K562 (cell line): ENCODE measurements around the gene CEP43. TPM values are rescaled to one million over a fixed set of nuclear protein-coding genes. Genes with fewer than 3 reads are reported as not detected.
A peak's percentile ranks its signal among the peaks of the same experiment; 100 is the strongest.

Source experiments
- ATAC-seq: fragments of 200-7000 bp; cut with Tn5 transposase; 3 replicates; pipeline ENCODE4 v1.9.1; 2020; ENCODE audit warnings: moderate library complexity
- BruUV-seq: library from RNA; stranded (reverse); fragments of 400-500 nt; replicated peaks from 2 replicates; lab custom pipeline; 2021; lab: Mats Ljungman, UMichigan
- CTCF ChIA-PET: fragments of 300-600 bp; formaldehyde crosslinking; extraction: SDS; loops from one replicate; lab custom pipeline; 2021; ENCODE audit warnings: low intra/inter-chr PET ratio; lab: Yijun Ruan, JAX
- POLR2A ChIA-PET: fragments of 300-600, 350-650 bp; sonication (Branson Sonifier 250); formaldehyde crosslinking; extraction: SDS; loops from one replicate; lab custom pipeline; 2021; ENCODE audit warnings: antibody characterized with exemption, inconsistent platforms; lab: Yijun Ruan, JAX
- DNase-seq, 4 experiments: peaks; one replicate each; pipeline versions ENCODE4 v3.0.0 to v3.0.0-alpha.2; 2011 to 2018; ENCODE audit warnings: low spot score in 3 of 4, mixed read lengths in 3 of 4; ENCODE audit errors: extremely low read depth in 1 of 4
- FAIRE-seq: peaks from 2 replicates; lab custom pipeline; 2011; peaks lifted over from hg19 to GRCh38; lab: Jason Lieb, UNC
- H2AFZ ChIP-seq: 2 replicates; pipeline ENCODE4 v1.6.0; 2011; ENCODE audit warnings: low read depth, low read length, control low read depth, inconsistent platforms
- H3K27ac ChIP-seq: fragments of 200-600 bp; 3 replicates; pipeline ENCODE4 v1.8.0; 2011; ENCODE audit warnings: low read depth, mild to moderate bottlenecking, control low read depth, inconsistent platforms, low read length, moderate library complexity, mixed read lengths; ENCODE audit errors: extremely low read depth
- H3K27me3 ChIP-seq, 2 experiments: fragments of 300-600 bp in 1 of 2; 2 replicates in 1 of 2; 3 replicates in 1 of 2; pipeline versions ENCODE4 v1.6.0 to v1.8.0; 2011; ENCODE audit warnings: inconsistent platforms in 2 of 2, low read length in 2 of 2, mild to moderate bottlenecking in 1 of 2, mixed read lengths in 1 of 2, moderate library complexity in 1 of 2; ENCODE audit not compliant: control insufficient read depth in 2 of 2, insufficient read depth in 2 of 2
- H3K36me3 ChIP-seq: fragments of 300-600 bp; 3 replicates; pipeline ENCODE4 v1.8.0; 2011; ENCODE audit warnings: mild to moderate bottlenecking, low read length, inconsistent platforms; ENCODE audit not compliant: control insufficient read depth, insufficient read depth
- H3K4me1 ChIP-seq, 2 experiments: fragments of 200-600 bp in 1 of 2; replicated peaks in 1 of 2; 2 replicates in 1 of 2; 3 replicates in 1 of 2; pipeline versions ENCODE4 v1.5.1 to v1.8.0; 2011; ENCODE audit warnings: inconsistent platforms in 2 of 2, low read length in 2 of 2, mild to moderate bottlenecking in 1 of 2, mixed read lengths in 1 of 2, moderate library complexity in 1 of 2; ENCODE audit not compliant: control insufficient read depth in 2 of 2, insufficient read depth in 2 of 2
- H3K4me2 ChIP-seq: 2 replicates; pipeline ENCODE4 v1.6.1; 2011; ENCODE audit warnings: low read length, control low read depth, inconsistent platforms, mixed read lengths; ENCODE audit not compliant: insufficient read depth
- H3K4me3 ChIP-seq: fragments of 200-600 bp; sonication (generic), shearing (Covaris generic); 2 replicates; pipeline ENCODE4 v1.5.1; 2016; ENCODE audit warnings: control low read depth, inconsistent platforms
- H3K79me2 ChIP-seq: fragments of 200-600 bp; 3 replicates; pipeline ENCODE4 v1.8.0; 2011; ENCODE audit warnings: low read length, inconsistent platforms; ENCODE audit not compliant: control insufficient read depth, insufficient read depth
- H3K9ac ChIP-seq, 2 experiments: 2 replicates each; pipeline versions ENCODE4 v1.6.0 to v1.6.1; 2011; ENCODE audit warnings: low read depth in 2 of 2, low read length in 2 of 2, control low read depth in 1 of 2, inconsistent platforms in 1 of 2, mild to moderate bottlenecking in 1 of 2, mixed read lengths in 1 of 2; ENCODE audit not compliant: insufficient read depth in 1 of 2
- H3K9me1 ChIP-seq: one replicate; pipeline ENCODE4 v1.6.0; 2011; ENCODE audit warnings: inconsistent platforms, mild to moderate bottlenecking, low read length, moderate library complexity; ENCODE audit not compliant: control insufficient read depth, insufficient read depth
- H3K9me3 ChIP-seq: replicated peaks from 2 replicates; pipeline ENCODE4 v1.5.1; 2011; ENCODE audit warnings: low read depth, low read length, inconsistent platforms; ENCODE audit not compliant: control insufficient read depth, insufficient read depth
- H4K20me1 ChIP-seq: replicated peaks from 2 replicates; pipeline ENCODE4 v1.6.1; 2011; ENCODE audit warnings: low read length, inconsistent platforms, mixed read lengths; ENCODE audit not compliant: control insufficient read depth, insufficient read depth
- BMI1 ChIP-seq: fragments of 150-350 bp; IDR thresholded peaks from 2 replicates; pipeline ENCODE4 v1.6.1; 2014; ENCODE audit warnings: low read length
- CREM ChIP-seq: IDR thresholded peaks from 2 replicates; pipeline ENCODE4 v1.6.1; 2014; ENCODE audit warnings: antibody characterized with exemption, low read depth
- MYNN ChIP-seq, 2 experiments: sonication (generic); formaldehyde crosslinking in 1 of 2; IDR thresholded peaks; 2 replicates each; pipeline versions ENCODE4 v1.5.0 to v1.6.1; 2016 to 2020; ENCODE audit warnings: antibody characterized with exemption in 1 of 2, missing genetic modification reagents in 1 of 2
- POLR2G ChIP-seq: fragments of 200-400 bp; formaldehyde crosslinking; IDR thresholded peaks from 2 replicates; pipeline ENCODE4 v1.6.1; 2017; ENCODE audit warnings: low read depth, mild to moderate bottlenecking, antibody characterized with exemption, low read length, moderate library complexity
- THRAP3 ChIP-seq: fragments of 450-650 bp; IDR thresholded peaks from 2 replicates; pipeline ENCODE4 v1.6.1; 2016; ENCODE audit warnings: mild to moderate bottlenecking, inconsistent platforms, borderline replicate concordance
- WGBS: fragments of 100-300 bp; shearing (Covaris generic); methylation state at CpG from one replicate; pipeline ENCODE4 v1.1.6; 2016; ENCODE audit warnings: low coverage, mixed read lengths; ENCODE audit not compliant: insufficient coverage; ENCODE audit errors: missing lambda C conversion rate; 5-methylcytosine and 5-hydroxymethylcytosine counted together
- in situ Hi-C: fragments of 300-500 bp; cut with MboI; formaldehyde crosslinking; loops from 4 replicates; pipeline ENCODE4 v1.15.0; 2018; ENCODE audit warnings: inconsistent platforms, mixed read lengths
- intact Hi-C: fragments of 100-400 bp; cut with micrococcal nuclease; formaldehyde crosslinking; loops from 2 replicates; pipeline ENCODE4 v1.14.2; 2022
- polyA plus RNA-seq, 8 experiments: library from polyadenylated mRNA; depleted of rRNA in 4 of 8; stranded (reverse) in 5 of 8; unstranded in 3 of 8; fragments of >200 nt; fragmentation: Nextera tagmentation in 2 of 8; fragmentation: Illumina TruSeq in 1 of 8; extraction: Ambion mirVana in 2 of 8; extraction: Trizol in 1 of 8; gene quantifications; 2 replicates each; pipeline versions ENCODE4 v1.2.1 to v1.2.3, GENCODE V29; 2011 to 2014; ENCODE audit warnings: inconsistent platforms in 1 of 8, missing spikeins in 1 of 8
- total RNA-seq, 7 experiments: library from RNA; depleted of rRNA in 6 of 7; stranded (reverse); fragments of >200 nt in 6 of 7; fragmentation: Illumina TruSeq in 2 of 7; extraction: Trizol in 2 of 7; gene quantifications; 2 replicates each; pipeline versions ENCODE4 v1.2.1 to v1.2.3, GENCODE V29; 2011 to 2021; ENCODE audit warnings: low replicate concordance in 1 of 7
- TF ChIP-seq, protein P1 (sequence below): sonication (generic); IDR thresholded peaks from 2 replicates; pipeline ENCODE4 v1.6.1; 2016
- TF ChIP-seq, protein P2 (sequence below): conservative IDR thresholded peaks from 2 replicates; pipeline ENCODE4 v1.6.1; 2011; ENCODE audit warnings: low read depth, mild to moderate bottlenecking, low read length; ENCODE audit not compliant: control insufficient read depth
- TF ChIP-seq, protein P3 (sequence below): sonication (generic); formaldehyde crosslinking; IDR thresholded peaks from 2 replicates; pipeline ENCODE4 v1.8.0; 2022; ENCODE audit warnings: mild to moderate bottlenecking, low read depth, missing genetic modification reagents
- TF ChIP-seq, protein P4 (sequence below), 2 experiments: fragments of 450-650 bp in 1 of 2; sonication (generic) in 1 of 2; formaldehyde crosslinking in 1 of 2; IDR thresholded peaks in 1 of 2; conservative IDR thresholded peaks in 1 of 2; 2 replicates each; pipeline versions ENCODE4 v1.6.1 to v1.8.1; 2016 to 2023; ENCODE audit warnings: mild to moderate bottlenecking in 2 of 2, moderate library complexity in 2 of 2, inconsistent platforms in 1 of 2, missing genetic modification reagents in 1 of 2

The CEP43 gene
- total and polyA plus RNA-seq, 9 of the 15 experiments (the other 6 are each of a cell fraction or from before 2014, with no cell fraction given), result 15.2 to 55.7 (median 47.4) TPM

- no peak for DNase-seq
- no peak overlapping the region for H3K27ac ChIP-seq
- intact Hi-C loops (no loop called here), in situ Hi-C loops (no loop called here)
- H3K27me3 ChIP-seq, result no peaks in the 10 kb centered on the region
- no peak overlapping the region for H2AFZ ChIP-seq
- TF ChIP-seq CREM (no peak), THRAP3 (no peak), POLR2G (0 out of 2 replicates have a peak, but pooled peaks have one; percentile 34)
- TF ChIP-seq, protein P1, sequence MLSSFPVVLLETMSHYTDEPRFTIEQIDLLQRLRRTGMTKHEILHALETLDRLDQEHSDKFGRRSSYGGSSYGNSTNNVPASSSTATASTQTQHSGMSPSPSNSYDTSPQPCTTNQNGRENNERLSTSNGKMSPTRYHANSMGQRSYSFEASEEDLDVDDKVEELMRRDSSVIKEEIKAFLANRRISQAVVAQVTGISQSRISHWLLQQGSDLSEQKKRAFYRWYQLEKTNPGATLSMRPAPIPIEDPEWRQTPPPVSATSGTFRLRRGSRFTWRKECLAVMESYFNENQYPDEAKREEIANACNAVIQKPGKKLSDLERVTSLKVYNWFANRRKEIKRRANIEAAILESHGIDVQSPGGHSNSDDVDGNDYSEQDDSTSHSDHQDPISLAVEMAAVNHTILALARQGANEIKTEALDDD, result no peak
- FAIRE-seq, result no peak
- ChIA-PET CTCF (no interaction called here), POLR2A (interaction anchor here (1.7 kb wide), 1 partner anchor 14 kb away, joined by 4 read pairs; the partner anchor contains the start of gene RNASET2)
- 94% methylated on average over 17 of the region's 17 CpGs for WGBS
- no peaks in the 10 kb centered on the region for H3K4me1 ChIP-seq
- BruUV-seq, result no TSS peak
- H3K9me3 ChIP-seq, result peaks cover 8% of the 10 kb centered on the region
- no peaks in the 10 kb centered on the region for H3K9me1 ChIP-seq
- H4K20me1 ChIP-seq, result no peaks in the 10 kb centered on the region
- H3K79me2 ChIP-seq, result no peaks in the 10 kb centered on the region
- no peak overlapping the region for H3K4me3 ChIP-seq
- H3K36me3 ChIP-seq, result peaks cover 21% of the 10 kb centered on the region; the same call in 2 of the 3 replicates
- no peak overlapping the region for H3K9ac ChIP-seq
- H3K4me2 ChIP-seq, result no peak overlapping the region
- no peak for ATAC-seq
Observed at GRCh38 chr6:166970776-166971175, 28.4 kb upstream of the CEP43 start.

DNA sequence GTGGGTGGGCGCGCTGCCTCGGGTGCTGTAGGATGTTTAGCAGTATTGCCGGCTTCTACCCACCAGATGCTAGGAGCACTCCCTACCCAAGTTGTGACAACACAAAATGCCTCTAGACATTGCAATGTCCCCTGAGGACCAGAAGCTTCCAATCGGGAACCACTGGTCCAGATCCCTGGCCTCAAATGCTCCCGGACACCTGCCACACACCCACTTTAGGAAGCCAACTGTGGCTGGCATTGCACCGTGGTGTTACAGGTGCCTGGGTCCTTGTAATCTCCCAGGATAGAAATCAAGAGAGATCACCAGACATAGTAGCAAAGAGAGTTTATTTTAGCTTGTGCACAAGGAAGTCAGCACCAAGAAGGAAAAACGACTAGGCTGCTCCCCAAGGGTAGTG is 27.9 kb upstream of the CEP43 start:
- FAIRE-seq, result no peak
- in situ Hi-C loops, result no loop called here
- TF ChIP-seq MYNN (IDR thresholded peaks at IDR 0.05) (no peak), MYNN (CRISPR knock-in tag; IDR thresholded peaks at IDR 0.05) (no peak), BMI1 (no peak)
- TF ChIP-seq, protein P2, sequence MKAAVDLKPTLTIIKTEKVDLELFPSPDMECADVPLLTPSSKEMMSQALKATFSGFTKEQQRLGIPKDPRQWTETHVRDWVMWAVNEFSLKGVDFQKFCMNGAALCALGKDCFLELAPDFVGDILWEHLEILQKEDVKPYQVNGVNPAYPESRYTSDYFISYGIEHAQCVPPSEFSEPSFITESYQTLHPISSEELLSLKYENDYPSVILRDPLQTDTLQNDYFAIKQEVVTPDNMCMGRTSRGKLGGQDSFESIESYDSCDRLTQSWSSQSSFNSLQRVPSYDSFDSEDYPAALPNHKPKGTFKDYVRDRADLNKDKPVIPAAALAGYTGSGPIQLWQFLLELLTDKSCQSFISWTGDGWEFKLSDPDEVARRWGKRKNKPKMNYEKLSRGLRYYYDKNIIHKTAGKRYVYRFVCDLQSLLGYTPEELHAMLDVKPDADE, result no peak
- TF ChIP-seq, protein P3, sequence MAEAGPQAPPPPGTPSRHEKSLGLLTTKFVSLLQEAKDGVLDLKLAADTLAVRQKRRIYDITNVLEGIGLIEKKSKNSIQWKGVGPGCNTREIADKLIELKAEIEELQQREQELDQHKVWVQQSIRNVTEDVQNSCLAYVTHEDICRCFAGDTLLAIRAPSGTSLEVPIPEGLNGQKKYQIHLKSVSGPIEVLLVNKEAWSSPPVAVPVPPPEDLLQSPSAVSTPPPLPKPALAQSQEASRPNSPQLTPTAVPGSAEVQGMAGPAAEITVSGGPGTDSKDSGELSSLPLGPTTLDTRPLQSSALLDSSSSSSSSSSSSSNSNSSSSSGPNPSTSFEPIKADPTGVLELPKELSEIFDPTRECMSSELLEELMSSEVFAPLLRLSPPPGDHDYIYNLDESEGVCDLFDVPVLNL (CRISPR knock-in tag), result no peak
- TF ChIP-seq, protein P4, sequence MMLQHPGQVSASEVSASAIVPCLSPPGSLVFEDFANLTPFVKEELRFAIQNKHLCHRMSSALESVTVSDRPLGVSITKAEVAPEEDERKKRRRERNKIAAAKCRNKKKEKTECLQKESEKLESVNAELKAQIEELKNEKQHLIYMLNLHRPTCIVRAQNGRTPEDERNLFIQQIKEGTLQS (IDR thresholded peaks at IDR 0.05), result no peak
- TF ChIP-seq, protein P4 (CRISPR knock-in tag; conservative IDR thresholded peaks at IDR 0.05), result no peak

More for the DNA sequence above, 27.9 kb upstream of the CEP43 start:
- Histone ChIP-seq H3K36me3 (peaks cover 22% of the 10 kb centered on the region; the same call in 2 of the 3 replicates), H3K9me1 (no peaks in the 10 kb centered on the region), H3K4me1 (no peaks in the 10 kb centered on the region), H3K79me2 (no peaks in the 10 kb centered on the region), H3K4me3 (no peak overlapping the region), H3K27me3 (no peaks in the 10 kb centered on the region), H3K27ac (no peak overlapping the region), H3K9ac (no peak overlapping the region), H2AFZ (no peak overlapping the region), H3K4me2 (no peak overlapping the region), H4K20me1 (no peaks in the 10 kb centered on the region), H3K9me3 (peaks cover 5% of the 10 kb centered on the region)
- ChIA-PET POLR2A (interaction anchor here (1.1 to 1.7 kb wide), 2 partner anchors 13 to 15 kb away, joined by 3 to 4 read pairs; partner anchors contain the start of gene RNASET2), CTCF (no interaction called here)
- 94% methylated on average over 8 of the region's 8 CpGs for WGBS
- no TSS peak for BruUV-seq
- DNase-seq, result no peak
- ATAC-seq, result no peak
- intact Hi-C loops, result no loop called here
